ENCODE data around the gene SLC2A6.

SLC2A6 gene

GRCh38 chr9:133495327-133496293 is 16.7 kb upstream of the SLC2A6 start:
- no peak for DNase-seq

- DNase-seq: no peak
These were observed 15.9 kb upstream of the SLC2A6 start for GRCh38 chr9:133494636-133495326.

- DNase-seq: no peak
These were observed 15.1 kb upstream of the SLC2A6 start for GRCh38 chr9:133493845-133494540.

GRCh38 chr9:133493428-133493827 is 14.5 kb upstream of the SLC2A6 start:
- DNase-seq: no peak

GRCh38 chr9:133492061-133493021 is 13.4 kb upstream of the SLC2A6 start:
- DNase-seq: no peak

- DNase-seq: no peak
These were observed 12.7 kb upstream of the SLC2A6 start for GRCh38 chr9:133491656-133491925.

- DNase-seq: no peak
These were observed 12.2 kb upstream of the SLC2A6 start for GRCh38 chr9:133490865-133491655.

GRCh38 chr9:133490201-133490681 is 11.3 kb upstream of the SLC2A6 start:
- DNase-seq: no peak

- DNase-seq: no peak
These were observed 10.6 kb upstream of the SLC2A6 start for GRCh38 chr9:133489253-133490190.

- no peak for DNase-seq
These were observed 9.9 kb upstream of the SLC2A6 start for GRCh38 chr9:133488686-133489252.

- no peak for DNase-seq
These were observed 8.4 kb upstream of the SLC2A6 start for GRCh38 chr9:133487331-133487725.

GRCh38 chr9:133485531-133486260 is 6.8 kb upstream of the SLC2A6 start:
- DNase-seq: no peak

GRCh38 chr9:133484671-133485437 is 6.0 kb upstream of the SLC2A6 start:
- no peak for DNase-seq

- no peak for DNase-seq
These were observed 4.7 kb upstream of the SLC2A6 start for GRCh38 chr9:133483611-133484010.

GRCh38 chr9:133477992-133478850 is 678 bp downstream of the SLC2A6 start:
- no peak for DNase-seq

- DNase-seq: no peak
These were observed 1.4 kb downstream of the SLC2A6 start for GRCh38 chr9:133477461-133477860.

GRCh38 chr9:133476941-133477340 is 2.0 kb downstream of the SLC2A6 start:
- DNase-seq: no peak

All from SW 1271 (cell line).